Measurements from ENCODE around the gene PPP1R18. TPM values are rescaled to one million over a fixed set of nuclear protein-coding genes. Genes with fewer than 3 reads are reported as not detected.

The PPP1R18 gene
- total and polyA plus RNA-seq, 12 donors: 6.4 to 120 (median 41.2) TPM

DNA sequence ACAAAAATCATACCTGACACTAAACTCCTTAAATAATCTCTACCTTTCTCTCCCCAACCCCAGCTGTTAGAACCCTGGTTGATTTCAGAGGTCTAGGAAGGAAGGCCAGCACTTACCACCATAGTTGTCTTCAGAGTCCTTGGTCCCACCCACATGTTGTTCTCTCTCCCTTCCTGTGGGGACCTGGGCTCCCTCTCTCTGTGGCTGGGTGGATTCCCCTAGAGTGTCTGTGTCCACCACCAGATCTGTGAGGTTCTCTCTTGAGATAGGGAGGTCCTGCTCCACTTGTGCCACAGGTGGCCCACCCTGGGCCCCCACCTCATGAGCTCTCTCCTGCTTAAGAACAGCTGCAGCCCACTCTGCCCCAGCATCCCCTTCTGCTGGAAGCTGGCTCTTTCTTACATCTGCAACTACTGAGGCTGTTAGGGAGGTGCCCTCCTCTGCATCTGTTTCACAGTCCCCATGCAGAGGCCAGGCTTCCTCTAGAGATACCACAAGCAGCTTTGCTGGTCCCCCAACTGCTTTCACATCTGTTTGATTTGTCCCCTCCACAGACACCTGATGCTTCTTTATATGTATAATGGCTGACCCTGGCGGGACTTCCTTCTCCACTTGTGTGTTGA lies 25.4 kb upstream of the PPP1R18 start:
- no peak overlapping the region for H3K27ac ChIP-seq
- peaks cover 0 to 9% of the 10 kb centered on the region in 2 donors for H3K4me1 ChIP-seq (replicated peaks in 1 of 2)
- no peak overlapping the region for H3K4me3 ChIP-seq
- H3K36me3 ChIP-seq (replicated peaks in 1 of 2): peaks cover 0 to 63% of the 10 kb centered on the region in 2 donors
- no peaks in the 10 kb centered on the region for H3K9me3 ChIP-seq (replicated peaks in 1 of 3)
- 80 to 100% (median 87%) methylated on average over 1 of the region's 1 CpG for WGBS, 4 donors
- intact Hi-C loops (cut with DNase I): no loop called here
- no peaks in the 10 kb centered on the region for H3K27me3 ChIP-seq
- DNase-seq: no peak
- TF ChIP-seq POLR2A (IDR thresholded peaks at IDR 0.05): no peak
- TF ChIP-seq, protein P1, sequence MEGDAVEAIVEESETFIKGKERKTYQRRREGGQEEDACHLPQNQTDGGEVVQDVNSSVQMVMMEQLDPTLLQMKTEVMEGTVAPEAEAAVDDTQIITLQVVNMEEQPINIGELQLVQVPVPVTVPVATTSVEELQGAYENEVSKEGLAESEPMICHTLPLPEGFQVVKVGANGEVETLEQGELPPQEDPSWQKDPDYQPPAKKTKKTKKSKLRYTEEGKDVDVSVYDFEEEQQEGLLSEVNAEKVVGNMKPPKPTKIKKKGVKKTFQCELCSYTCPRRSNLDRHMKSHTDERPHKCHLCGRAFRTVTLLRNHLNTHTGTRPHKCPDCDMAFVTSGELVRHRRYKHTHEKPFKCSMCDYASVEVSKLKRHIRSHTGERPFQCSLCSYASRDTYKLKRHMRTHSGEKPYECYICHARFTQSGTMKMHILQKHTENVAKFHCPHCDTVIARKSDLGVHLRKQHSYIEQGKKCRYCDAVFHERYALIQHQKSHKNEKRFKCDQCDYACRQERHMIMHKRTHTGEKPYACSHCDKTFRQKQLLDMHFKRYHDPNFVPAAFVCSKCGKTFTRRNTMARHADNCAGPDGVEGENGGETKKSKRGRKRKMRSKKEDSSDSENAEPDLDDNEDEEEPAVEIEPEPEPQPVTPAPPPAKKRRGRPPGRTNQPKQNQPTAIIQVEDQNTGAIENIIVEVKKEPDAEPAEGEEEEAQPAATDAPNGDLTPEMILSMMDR (IDR thresholded peaks at IDR 0.05): no peak

DNA sequence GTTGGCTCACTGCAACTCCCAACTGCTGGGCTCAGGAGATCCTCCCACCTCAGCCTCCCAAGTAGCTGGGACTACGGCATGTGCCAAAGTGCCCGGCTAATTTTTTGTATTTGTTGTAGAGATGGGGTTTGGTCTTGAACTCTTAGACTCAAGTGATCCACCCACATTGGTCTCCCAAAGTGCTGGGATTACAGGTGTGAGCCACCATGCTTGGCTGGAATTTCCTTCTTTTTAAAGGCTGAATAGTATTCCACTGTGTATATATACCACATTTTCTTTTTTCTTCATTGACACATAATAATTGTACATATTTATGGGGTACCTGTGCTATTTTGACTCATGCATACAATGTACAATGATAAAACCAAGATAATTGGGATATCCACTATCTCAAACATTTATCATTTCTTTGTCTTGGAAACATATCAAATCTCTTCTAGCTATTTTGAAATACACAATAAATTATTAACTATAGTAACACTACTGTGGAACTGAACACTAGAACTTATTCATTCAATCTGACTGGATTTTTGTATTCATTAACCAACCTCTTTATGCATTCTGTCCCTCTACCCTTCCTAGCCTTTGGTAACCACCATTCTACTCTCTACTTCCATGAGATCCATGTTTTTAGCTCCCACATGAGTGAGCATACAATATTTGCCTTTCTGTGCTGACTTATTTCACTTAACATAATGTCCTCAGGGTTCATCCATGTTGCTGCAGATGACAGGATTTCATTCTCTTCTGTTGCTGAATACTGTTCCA lies 22.8 kb upstream of the PPP1R18 start:
- 97 to 100% (median 97%) methylated on average over 2 of the region's 2 CpGs for WGBS, 4 donors
- Histone ChIP-seq H3K9me3 (replicated peaks in 1 of 3) (no peaks in the 10 kb centered on the region), H3K36me3 (replicated peaks in 1 of 2) (peaks cover 0 to 66% of the 10 kb centered on the region in 2 donors), H3K4me3 (no peak overlapping the region), H3K27ac (no peak overlapping the region), H3K27me3 (no peaks in the 10 kb centered on the region), H3K4me1 (replicated peaks in 1 of 2) (no peaks in the 10 kb centered on the region)
- no peak for DNase-seq
- TF ChIP-seq, protein P1 (IDR thresholded peaks at IDR 0.05): no peak
- no peak for TF ChIP-seq POLR2A (IDR thresholded peaks at IDR 0.05)
- intact Hi-C loops (cut with DNase I): no loop called here

DNA sequence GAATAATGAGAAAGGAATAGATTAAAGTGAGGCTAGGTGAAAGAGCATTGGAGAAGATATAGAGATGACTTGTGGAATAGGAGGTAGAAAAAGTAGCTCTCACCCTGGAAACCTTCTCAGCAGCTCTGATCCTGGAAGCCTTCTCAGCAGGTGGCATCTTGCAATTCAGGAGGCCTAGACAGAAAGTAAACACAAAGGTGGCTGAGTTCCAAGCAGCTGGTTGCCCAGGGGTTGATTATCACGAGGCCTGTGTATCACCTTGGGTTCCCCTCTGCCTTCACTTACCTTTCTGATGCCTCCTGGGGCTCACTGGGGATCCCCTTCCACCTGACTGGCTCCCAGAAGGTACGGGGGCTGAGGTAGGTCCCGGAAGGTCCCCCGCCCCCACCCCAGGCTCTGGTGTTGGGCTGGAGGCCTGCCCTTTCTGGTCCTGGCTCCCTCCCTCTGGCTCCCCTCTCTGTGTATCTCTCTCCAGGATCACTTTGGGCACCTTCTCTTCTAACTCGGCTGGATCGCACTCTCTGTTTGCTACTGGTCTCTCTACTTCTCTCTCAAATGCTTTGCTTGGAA lies 20.9 kb upstream of the PPP1R18 start:
- Histone ChIP-seq H3K4me1 (replicated peaks in 1 of 2) (no peaks in the 10 kb centered on the region), H3K27me3 (no peaks in the 10 kb centered on the region), H3K27ac (no peak overlapping the region), H3K9me3 (replicated peaks in 1 of 3) (no peaks in the 10 kb centered on the region), H3K36me3 (replicated peaks in 1 of 2) (peaks cover 0 to 55% of the 10 kb centered on the region in 2 donors), H3K4me3 (no peak overlapping the region)
- TF ChIP-seq, protein P1 (IDR thresholded peaks at IDR 0.05): no peak
- no peak for TF ChIP-seq POLR2A (IDR thresholded peaks at IDR 0.05)
- no peak for DNase-seq
- WGBS, 4 donors: 85 to 95% (median 90%) methylated on average over 5 to 6 of the region's 6 CpGs
- intact Hi-C loops (cut with DNase I): no loop called here

DNA sequence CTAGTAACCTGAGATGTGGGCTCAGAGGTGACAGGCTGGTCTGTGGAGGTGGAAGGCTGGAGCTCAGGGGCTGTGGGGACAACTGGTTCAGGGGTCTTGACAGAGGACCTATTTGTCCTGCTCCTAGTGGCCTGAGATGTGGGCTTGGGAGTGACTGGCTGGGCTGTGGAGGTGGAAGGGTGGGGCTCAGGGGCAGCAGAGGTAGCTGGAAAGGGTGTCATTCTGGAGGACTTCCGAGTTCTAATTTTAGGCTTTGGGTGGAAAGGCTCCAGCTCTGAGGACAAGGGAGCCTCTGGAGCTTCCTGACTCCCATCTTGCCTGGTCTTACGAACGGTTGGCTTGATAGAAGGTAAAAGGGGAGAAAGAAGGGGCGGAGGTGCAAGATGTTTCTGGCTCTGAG lies 19.2 kb upstream of the PPP1R18 start:
- no peaks in the 10 kb centered on the region for H3K4me1 ChIP-seq (replicated peaks in 1 of 2)
- DNase-seq: no peak
- H3K9me3 ChIP-seq (replicated peaks in 1 of 3): no peaks in the 10 kb centered on the region
- H3K27me3 ChIP-seq: no peaks in the 10 kb centered on the region
- H3K36me3 ChIP-seq (replicated peaks in 1 of 2): peaks cover 0 to 43% of the 10 kb centered on the region in 2 donors
- intact Hi-C loops (cut with DNase I): no loop called here
- H3K4me3 ChIP-seq: no peak overlapping the region
- TF ChIP-seq, protein P1 (IDR thresholded peaks at IDR 0.05): no peak
- no peak for TF ChIP-seq POLR2A (IDR thresholded peaks at IDR 0.05)
- no peak overlapping the region for H3K27ac ChIP-seq
- 92 to 96% (median 94%) methylated on average over 4 of the region's 4 CpGs for WGBS, 4 donors
